ENCODE data around the gene TCP1. TPM values are rescaled to one million over a fixed set of nuclear protein-coding genes. Genes with fewer than 3 reads are reported as not detected.

Gene TCP1
- total RNA-seq, 1 experiment from 2014 or later: 340 TPM

DNA sequence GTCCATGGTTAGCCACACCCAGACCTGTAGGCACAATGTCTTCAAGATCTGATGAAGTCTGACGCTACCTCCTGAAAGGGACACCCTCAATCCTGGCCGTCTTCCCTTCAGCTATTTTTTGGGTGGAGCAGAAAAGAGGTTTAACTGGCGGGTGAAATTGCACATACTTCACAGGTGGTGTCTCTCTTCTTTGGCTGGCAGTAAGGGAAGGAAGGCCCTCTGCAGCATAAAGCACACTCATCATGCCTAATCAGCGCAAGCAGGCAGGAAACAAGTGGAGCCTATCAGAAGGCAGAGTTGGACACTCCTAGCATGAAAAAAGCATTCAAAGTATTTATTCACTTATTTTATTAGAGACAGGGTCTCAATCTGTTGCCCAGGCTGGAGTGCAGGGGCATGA is 43.5 kb upstream of the TCP1 start:
- H3K27me3 ChIP-seq (ENCODE audit: control insufficient read depth, insufficient read depth, low read length): no peaks in the 10 kb centered on the region; the same call in none of the 2 replicates
- BruUV-seq (replicated peaks): no TSS peak
- no peaks in the 10 kb centered on the region for H3K9me3 ChIP-seq (ENCODE audit: control insufficient read depth, insufficient read depth, low read depth, low read length)
- H3K27ac ChIP-seq (ENCODE audit: low read length): no peak overlapping the region
- no peaks in the 10 kb centered on the region for H3K4me1 ChIP-seq (ENCODE audit: control insufficient read depth, insufficient read depth, low read length)
- no peak for ATAC-seq
- H3K4me3 ChIP-seq (ENCODE audit: low read depth in 2 of 2, low read length in 2 of 2): no peak overlapping the region
- H3K36me3 ChIP-seq (ENCODE audit: control insufficient read depth, insufficient read depth, low read length): no peaks in the 10 kb centered on the region
- ChIA-PET CTCF (interaction anchor here (0.6 kb wide), 1 partner anchor 30 kb away, joined by 6 read pairs; no protein-coding TSS in a partner anchor), POLR2A (no interaction called here)
- in situ Hi-C loops (cut with HindIII; ENCODE audit: low pct_unique_long_range_greater_than_20kb, low sequenced_read_pairs): no loop called here
- TF ChIP-seq SIN3A (IDR thresholded peaks at IDR 0.05; ENCODE audit: borderline replicate concordance, insufficient read depth, low read depth, low read length) (no peak), POLR2AphosphoS5 (IDR thresholded peaks at IDR 0.05; ENCODE audit: low read depth, low read length) (no peak), TCF7L2 (IDR thresholded peaks at IDR 0.05; ENCODE audit: low read depth, low read length) (no peak)
- TF ChIP-seq, protein P1, sequence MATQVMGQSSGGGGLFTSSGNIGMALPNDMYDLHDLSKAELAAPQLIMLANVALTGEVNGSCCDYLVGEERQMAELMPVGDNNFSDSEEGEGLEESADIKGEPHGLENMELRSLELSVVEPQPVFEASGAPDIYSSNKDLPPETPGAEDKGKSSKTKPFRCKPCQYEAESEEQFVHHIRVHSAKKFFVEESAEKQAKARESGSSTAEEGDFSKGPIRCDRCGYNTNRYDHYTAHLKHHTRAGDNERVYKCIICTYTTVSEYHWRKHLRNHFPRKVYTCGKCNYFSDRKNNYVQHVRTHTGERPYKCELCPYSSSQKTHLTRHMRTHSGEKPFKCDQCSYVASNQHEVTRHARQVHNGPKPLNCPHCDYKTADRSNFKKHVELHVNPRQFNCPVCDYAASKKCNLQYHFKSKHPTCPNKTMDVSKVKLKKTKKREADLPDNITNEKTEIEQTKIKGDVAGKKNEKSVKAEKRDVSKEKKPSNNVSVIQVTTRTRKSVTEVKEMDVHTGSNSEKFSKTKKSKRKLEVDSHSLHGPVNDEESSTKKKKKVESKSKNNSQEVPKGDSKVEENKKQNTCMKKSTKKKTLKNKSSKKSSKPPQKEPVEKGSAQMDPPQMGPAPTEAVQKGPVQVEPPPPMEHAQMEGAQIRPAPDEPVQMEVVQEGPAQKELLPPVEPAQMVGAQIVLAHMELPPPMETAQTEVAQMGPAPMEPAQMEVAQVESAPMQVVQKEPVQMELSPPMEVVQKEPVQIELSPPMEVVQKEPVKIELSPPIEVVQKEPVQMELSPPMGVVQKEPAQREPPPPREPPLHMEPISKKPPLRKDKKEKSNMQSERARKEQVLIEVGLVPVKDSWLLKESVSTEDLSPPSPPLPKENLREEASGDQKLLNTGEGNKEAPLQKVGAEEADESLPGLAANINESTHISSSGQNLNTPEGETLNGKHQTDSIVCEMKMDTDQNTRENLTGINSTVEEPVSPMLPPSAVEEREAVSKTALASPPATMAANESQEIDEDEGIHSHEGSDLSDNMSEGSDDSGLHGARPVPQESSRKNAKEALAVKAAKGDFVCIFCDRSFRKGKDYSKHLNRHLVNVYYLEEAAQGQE (IDR thresholded peaks at IDR 0.05; ENCODE audit: insufficient read depth in 1 of 2, low read depth in 2 of 2, low read length in 1 of 2): no peak
- TF ChIP-seq, protein P2, sequence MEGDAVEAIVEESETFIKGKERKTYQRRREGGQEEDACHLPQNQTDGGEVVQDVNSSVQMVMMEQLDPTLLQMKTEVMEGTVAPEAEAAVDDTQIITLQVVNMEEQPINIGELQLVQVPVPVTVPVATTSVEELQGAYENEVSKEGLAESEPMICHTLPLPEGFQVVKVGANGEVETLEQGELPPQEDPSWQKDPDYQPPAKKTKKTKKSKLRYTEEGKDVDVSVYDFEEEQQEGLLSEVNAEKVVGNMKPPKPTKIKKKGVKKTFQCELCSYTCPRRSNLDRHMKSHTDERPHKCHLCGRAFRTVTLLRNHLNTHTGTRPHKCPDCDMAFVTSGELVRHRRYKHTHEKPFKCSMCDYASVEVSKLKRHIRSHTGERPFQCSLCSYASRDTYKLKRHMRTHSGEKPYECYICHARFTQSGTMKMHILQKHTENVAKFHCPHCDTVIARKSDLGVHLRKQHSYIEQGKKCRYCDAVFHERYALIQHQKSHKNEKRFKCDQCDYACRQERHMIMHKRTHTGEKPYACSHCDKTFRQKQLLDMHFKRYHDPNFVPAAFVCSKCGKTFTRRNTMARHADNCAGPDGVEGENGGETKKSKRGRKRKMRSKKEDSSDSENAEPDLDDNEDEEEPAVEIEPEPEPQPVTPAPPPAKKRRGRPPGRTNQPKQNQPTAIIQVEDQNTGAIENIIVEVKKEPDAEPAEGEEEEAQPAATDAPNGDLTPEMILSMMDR (IDR thresholded peaks at IDR 0.05): no peak
- DNase-seq (ENCODE audit: low read depth, low spot score): no peak
- intact Hi-C loops (cut with micrococcal nuclease; ENCODE audit: unreplicated experiment): no loop called here

DNA sequence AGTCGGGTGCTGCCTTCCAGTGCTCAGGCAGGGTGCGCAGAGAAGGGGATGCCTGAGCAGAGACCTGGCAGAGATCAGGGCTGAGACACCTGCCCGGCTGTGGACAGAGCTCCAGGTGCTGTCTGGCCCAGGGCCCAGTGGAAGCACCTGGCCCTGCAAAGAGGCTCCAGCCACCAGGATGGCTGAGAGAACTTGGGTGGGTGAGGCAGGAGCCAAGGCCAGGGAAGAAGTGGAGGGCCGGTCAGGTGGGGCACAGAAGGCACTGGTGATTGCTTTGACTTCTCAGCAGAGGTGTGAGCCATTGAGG is 41.9 kb upstream of the TCP1 start:
- Histone ChIP-seq H3K27me3 (ENCODE audit: control insufficient read depth, insufficient read depth, low read length) (no peaks in the 10 kb centered on the region; the same call in none of the 2 replicates), H3K4me1 (ENCODE audit: control insufficient read depth, insufficient read depth, low read length) (no peaks in the 10 kb centered on the region), H3K9me3 (ENCODE audit: control insufficient read depth, insufficient read depth, low read depth, low read length) (no peaks in the 10 kb centered on the region), H3K4me3 (ENCODE audit: low read depth in 2 of 2, low read length in 2 of 2) (no peak overlapping the region), H3K27ac (ENCODE audit: low read length) (no peak overlapping the region), H3K36me3 (ENCODE audit: control insufficient read depth, insufficient read depth, low read length) (no peaks in the 10 kb centered on the region)
- POLR2A ChIA-PET: no interaction called here
- DNase-seq (ENCODE audit: low read depth, low spot score) (no peak), ATAC-seq (no peak)
- BruUV-seq (replicated peaks): no TSS peak
- TF ChIP-seq SIN3A (IDR thresholded peaks at IDR 0.05; ENCODE audit: borderline replicate concordance, insufficient read depth, low read depth, low read length): no peak
- TF ChIP-seq, protein P1 (IDR thresholded peaks at IDR 0.05; ENCODE audit: insufficient read depth in 1 of 2, low read depth in 2 of 2, low read length in 1 of 2): no peak
- TF ChIP-seq, protein P2 (IDR thresholded peaks at IDR 0.05): no peak
- TF ChIP-seq TCF7L2 (IDR thresholded peaks at IDR 0.05; ENCODE audit: low read depth, low read length): no peak
- no peak for TF ChIP-seq POLR2AphosphoS5 (IDR thresholded peaks at IDR 0.05; ENCODE audit: low read depth, low read length)
- in situ Hi-C loops (cut with HindIII; ENCODE audit: low pct_unique_long_range_greater_than_20kb, low sequenced_read_pairs) (no loop called here), intact Hi-C loops (cut with micrococcal nuclease; ENCODE audit: unreplicated experiment) (no loop called here)
- CTCF ChIA-PET: no interaction called here
